PC-9 (cell line): ENCODE data around the gene RPS21. TPM values are rescaled to one million over a fixed set of nuclear protein-coding genes. Genes with fewer than 3 reads are reported as not detected.

ENCODE experiments used
- BruUV-seq: library from RNA; stranded (reverse); fragments of 400-500 nt; replicated peaks from 2 replicates; lab custom pipeline; 2021; lab: Mats Ljungman, UMichigan
- CTCF ChIA-PET: fragments of 300-600 bp; sonication (Branson Sonifier 250); formaldehyde crosslinking; loops from one replicate; lab custom pipeline; 2022; ENCODE audit warnings: antibody characterized with exemption; lab: Charles Lee
- POLR2A ChIA-PET: fragments of 300-600 bp; sonication (Branson Sonifier 250); formaldehyde crosslinking; loops from one replicate; lab custom pipeline; 2022; ENCODE audit warnings: antibody characterized with exemption; ENCODE audit not compliant: unreplicated experiment; lab: Charles Lee
- DNase-seq, 2 experiments: peaks; one replicate each; pipeline versions ENCODE4 v3.0.0 to v3.0.0-alpha.2; 2015 to 2022; ENCODE audit warnings: mixed read lengths in 1 of 2
- H2AFZ ChIP-seq: fragments of 200-600 bp; sonication (generic); 2 replicates; pipeline ENCODE4 v1.8.1; 2017; ENCODE audit warnings: antibody characterized with exemption
- H3F3A ChIP-seq: fragments of 200-600 bp; sonication (generic); 2 replicates; pipeline ENCODE4 v1.8.1; 2017; ENCODE audit warnings: antibody characterized with exemption, mild to moderate bottlenecking, low read depth; ENCODE audit not compliant: insufficient read depth
- H3K27ac ChIP-seq: fragments of 200-600 bp; sonication (generic); 2 replicates; pipeline ENCODE4 v1.6.1; 2016; ENCODE audit warnings: mixed run types
- H3K27me3 ChIP-seq: fragments of 200-600 bp; sonication (generic); 2 replicates; pipeline ENCODE4 v1.6.1; 2016; ENCODE audit warnings: low read depth, mixed run types; ENCODE audit not compliant: insufficient read depth
- H3K36me3 ChIP-seq: fragments of 200-600 bp; sonication (generic); 2 replicates; pipeline ENCODE4 v1.6.1; 2016; ENCODE audit warnings: low read depth, mixed run types
- H3K4me1 ChIP-seq: fragments of 200-600 bp; sonication (generic); replicated peaks from 2 replicates; pipeline ENCODE4 v1.6.1; 2016; ENCODE audit warnings: mixed run types; ENCODE audit not compliant: insufficient read depth
- H3K4me2 ChIP-seq: fragments of 200-600 bp; sonication (generic); 2 replicates; pipeline ENCODE4 v1.6.1; 2017; ENCODE audit warnings: mixed run types
- H3K4me3 ChIP-seq: fragments of 200-600 bp; sonication (generic); 2 replicates; pipeline ENCODE4 v1.6.1; 2016; ENCODE audit warnings: mixed run types
- H3K79me2 ChIP-seq: fragments of 200-600 bp; sonication (generic); 2 replicates; pipeline ENCODE4 v1.6.1; 2017; ENCODE audit warnings: low read depth, mixed run types
- H3K9me2 ChIP-seq: fragments of 200-600 bp; sonication (generic); 2 replicates; pipeline ENCODE4 v1.8.1; 2017; ENCODE audit warnings: mild to moderate bottlenecking; ENCODE audit not compliant: insufficient read depth
- H3K9me3 ChIP-seq: fragments of 200-600 bp; sonication (generic); 2 replicates; pipeline ENCODE4 v1.8.1; 2016; ENCODE audit warnings: low read depth; ENCODE audit not compliant: insufficient read depth
- H4K20me1 ChIP-seq: fragments of 200-600 bp; sonication (generic); 2 replicates; pipeline ENCODE4 v1.8.1; 2017; ENCODE audit not compliant: insufficient read depth
- CTCF ChIP-seq: fragments of 200-600 bp; sonication (generic); conservative IDR thresholded peaks from 2 replicates; pipeline ENCODE4 v1.6.1; 2017; ENCODE audit warnings: mixed run types, antibody characterized with exemption, mild to moderate bottlenecking, moderate library complexity
- EZH2 ChIP-seq: fragments of 200-600 bp; sonication (generic); IDR thresholded peaks from 2 replicates; pipeline ENCODE4 v1.8.0; 2017; ENCODE audit warnings: antibody characterized with exemption, low read depth
- intact Hi-C: fragments of 100-400 bp; cut with micrococcal nuclease; formaldehyde crosslinking; loops from one replicate; pipeline ENCODE4 v1.10.0; 2022; ENCODE audit not compliant: unreplicated experiment
- total RNA-seq: library from RNA; stranded (reverse); gene quantifications from 2 replicates; pipeline ENCODE4 v1.2.3, GENCODE V29; 2021

RPS21 gene
- total RNA-seq, 1 experiment from 2014 or later, result 2,275 TPM

DNA sequence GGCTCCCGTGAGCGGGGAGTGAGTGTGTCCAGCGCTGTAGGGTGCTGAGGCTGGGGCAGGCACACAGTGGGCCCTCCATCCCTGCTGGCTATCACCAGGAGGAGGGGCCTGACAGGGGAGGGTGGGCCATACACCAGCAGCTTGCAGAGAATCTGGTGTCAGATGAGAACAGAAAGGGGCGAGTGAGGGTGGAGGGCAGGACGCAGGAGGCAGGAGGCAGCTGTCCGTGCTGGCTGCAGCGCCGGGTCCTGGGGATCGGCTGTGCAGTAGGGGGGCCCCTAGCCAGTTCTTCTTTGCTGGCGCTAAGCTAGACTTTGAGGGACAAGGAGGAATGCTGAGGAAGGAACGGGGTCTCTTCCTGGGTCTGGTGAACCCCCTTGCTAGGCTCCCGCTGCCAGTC is 21.7 kb downstream of the RPS21 start:
- intact Hi-C loops, result loop anchor here (5.0 to 10.0 kb wide), 4 partner anchors 214 to 394 kb away; no protein-coding TSS in a partner anchor
- CTCF ChIA-PET, result interaction anchor here (1.6 kb wide), 1 partner anchor 208 kb away, joined by 5 read pairs; no protein-coding TSS in a partner anchor
- Histone ChIP-seq H3K79me2 (no peaks in the 10 kb centered on the region), H2AFZ (no peak overlapping the region), H3K36me3 (no peaks in the 10 kb centered on the region), H4K20me1 (peaks cover 11% of the 10 kb centered on the region; the same call in 1 of the 2 replicates), H3F3A (peaks cover 20% of the 10 kb centered on the region; the same call in 1 of the 2 replicates), H3K27ac (no peak overlapping the region), H3K9me2 (no peaks in the 10 kb centered on the region), H3K4me2 (no peak overlapping the region), H3K4me3 (no peak overlapping the region), H3K27me3 (no peaks in the 10 kb centered on the region), H3K4me1 (peaks cover 18% of the 10 kb centered on the region), H3K9me3 (no peaks in the 10 kb centered on the region)
- no peak for DNase-seq
- POLR2A ChIA-PET, result no interaction called here
- BruUV-seq, result no TSS peak
- TF ChIP-seq EZH2, result no peak

GRCh38 chr20:62409086-62409853 is 22.4 kb downstream of the RPS21 start:
- TF ChIP-seq CTCF, result no peak
- TF ChIP-seq EZH2, result no peak
- Histone ChIP-seq H4K20me1 (peaks cover 11% of the 10 kb centered on the region; the same call in 1 of the 2 replicates), H3K9me2 (no peaks in the 10 kb centered on the region), H3K4me1 (peaks cover 18% of the 10 kb centered on the region), H3K79me2 (no peaks in the 10 kb centered on the region), H3K4me2 (0 out of 2 replicates have a peak overlapping the region, but pooled peaks have one; percentile 23), H3K27me3 (no peaks in the 10 kb centered on the region), H2AFZ (no peak overlapping the region), H3K27ac (no peak overlapping the region), H3F3A (peaks cover 13% of the 10 kb centered on the region; the same call in 1 of the 2 replicates), H3K36me3 (no peaks in the 10 kb centered on the region), H3K9me3 (no peaks in the 10 kb centered on the region), H3K4me3 (no peak overlapping the region)
- ChIA-PET POLR2A (no interaction called here), CTCF (interaction anchor here (1.2 to 1.6 kb wide), 2 partner anchors 17 to 207 kb away, joined by 4 to 5 read pairs; no protein-coding TSS in a partner anchor)
- DNase-seq, result no peak
- intact Hi-C loops, result loop anchor here (5.0 to 10.0 kb wide), 4 partner anchors 213 to 394 kb away; no protein-coding TSS in a partner anchor
- BruUV-seq, result no TSS peak

DNA sequence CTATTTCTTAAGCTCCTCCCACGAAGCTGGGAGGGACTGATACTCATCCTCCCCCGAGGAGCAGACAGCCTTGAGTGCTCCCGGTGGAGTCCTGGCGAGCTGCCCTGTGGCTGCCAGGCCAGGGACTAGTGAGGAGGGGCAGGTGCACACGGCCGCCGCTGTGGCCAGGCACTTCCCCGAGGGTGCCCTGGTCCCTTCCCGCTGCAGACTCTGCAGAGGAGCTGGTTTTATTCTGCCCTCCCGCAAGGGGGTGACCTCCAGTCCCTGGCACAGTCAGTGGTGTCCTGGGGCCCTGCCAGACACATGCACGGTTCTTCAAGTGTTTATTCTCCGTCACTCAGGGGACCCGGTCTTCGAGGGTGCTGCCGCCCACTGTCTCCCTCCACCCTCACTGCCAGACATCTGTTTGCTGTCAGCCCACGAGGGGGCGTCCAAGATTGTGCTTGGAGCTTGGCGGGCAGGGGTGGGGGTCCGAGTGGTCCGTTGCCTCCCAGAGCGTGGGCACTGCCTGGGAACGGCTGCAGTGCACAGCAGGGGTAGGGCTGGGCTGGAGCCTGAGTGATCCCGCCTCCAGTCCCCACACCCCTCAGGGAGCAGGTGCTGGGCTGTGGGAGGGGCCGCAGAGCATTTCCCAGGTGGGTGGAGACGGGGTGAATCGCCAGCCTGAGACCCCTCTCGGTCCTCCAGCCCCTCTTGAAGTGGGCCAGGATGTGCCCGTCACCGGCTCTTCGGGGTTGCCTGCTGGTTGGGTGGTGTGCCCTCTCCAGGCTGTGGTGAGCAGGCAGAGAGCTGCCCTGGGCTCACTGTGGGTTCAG is 23.2 kb downstream of the RPS21 start:
- TF ChIP-seq CTCF (peak; percentile 71), EZH2 (no peak)
- POLR2A ChIA-PET, result interaction anchor here (0.6 kb wide), 2 partner anchors 16 to 44 kb away, joined by 3 read pairs; no protein-coding TSS in a partner anchor
- intact Hi-C loops, result loop anchor here (5.0 to 10.0 kb wide), 5 partner anchors 87 to 395 kb away; no protein-coding TSS in a partner anchor
- H3F3A ChIP-seq, result peaks cover 11% of the 10 kb centered on the region; the same call in 1 of the 2 replicates
- H3K4me3 ChIP-seq, result no peak overlapping the region
- no peaks in the 10 kb centered on the region for H3K9me3 ChIP-seq
- peak in 1 of 2 experiments; percentile 67 for DNase-seq
- peaks cover 18% of the 10 kb centered on the region for H3K4me1 ChIP-seq
- BruUV-seq, result no TSS peak
- no peaks in the 10 kb centered on the region for H3K9me2 ChIP-seq
- CTCF ChIA-PET, result interaction anchor here (0.5 to 1.6 kb wide), 3 partner anchors 17 to 206 kb away, joined by 4 to 6 read pairs (median 5); no protein-coding TSS in a partner anchor
- H4K20me1 ChIP-seq, result peaks cover 7% of the 10 kb centered on the region; the same call in 1 of the 2 replicates
- no peak overlapping the region for H2AFZ ChIP-seq
- no peaks in the 10 kb centered on the region for H3K27me3 ChIP-seq
- peak overlapping the region; percentile 23; the same call in 1 of the 2 replicates for H3K4me2 ChIP-seq
- H3K79me2 ChIP-seq, result no peaks in the 10 kb centered on the region
- no peaks in the 10 kb centered on the region for H3K36me3 ChIP-seq
- H3K27ac ChIP-seq, result no peak overlapping the region
